BLaER1 treated with 17β-estradiol and CSF1 and Interleukin-3, amounts not matched to agents 10 nM and 100 nM (cell line): Measurements from ENCODE around the gene FAM53A.
A peak's percentile ranks its signal among the peaks of the same experiment; 100 is the strongest.

Experiments used
- H3K27ac ChIP-seq, 11 experiments: shearing (Covaris generic); formaldehyde crosslinking; 2 replicates each; pipeline ENCODE4 v1.8.1; 2022
- H3K27me3 ChIP-seq, 11 experiments: shearing (Covaris generic); formaldehyde crosslinking; 2 replicates each; pipeline ENCODE4 v1.8.1; 2022
- H3K36me3 ChIP-seq, 11 experiments: shearing (Covaris generic); formaldehyde crosslinking; 2 replicates each; pipeline ENCODE4 v1.8.1; 2022
- H3K4me1 ChIP-seq, 10 experiments: shearing (Covaris generic); formaldehyde crosslinking; 2 replicates each; pipeline ENCODE4 v1.8.1; 2022
- H3K4me2 ChIP-seq, 11 experiments: shearing (Covaris generic); formaldehyde crosslinking; 2 replicates each; pipeline ENCODE4 v1.8.1; 2022
- H3K4me3 ChIP-seq, 10 experiments: shearing (Covaris generic); formaldehyde crosslinking; 2 replicates each; pipeline ENCODE4 v1.8.1; 2022
- H3K9ac ChIP-seq, 11 experiments: shearing (Covaris generic); formaldehyde crosslinking; 2 replicates each; pipeline ENCODE4 v1.8.1; 2022
- H3K9me3 ChIP-seq, 11 experiments: shearing (Covaris generic); formaldehyde crosslinking; replicated peaks in 1 of 11; 2 replicates each; pipeline ENCODE4 v1.8.1; 2022
- H4K20me1 ChIP-seq, 11 experiments: shearing (Covaris generic); formaldehyde crosslinking; 2 replicates each; pipeline ENCODE4 v1.8.1; 2022
- Cebpa-rat ChIP-seq, 11 experiments: shearing (Covaris generic); IDR thresholded peaks; 2 replicates each; pipeline ENCODE4 v1.8.1; 2022

FAM53A gene

DNA sequence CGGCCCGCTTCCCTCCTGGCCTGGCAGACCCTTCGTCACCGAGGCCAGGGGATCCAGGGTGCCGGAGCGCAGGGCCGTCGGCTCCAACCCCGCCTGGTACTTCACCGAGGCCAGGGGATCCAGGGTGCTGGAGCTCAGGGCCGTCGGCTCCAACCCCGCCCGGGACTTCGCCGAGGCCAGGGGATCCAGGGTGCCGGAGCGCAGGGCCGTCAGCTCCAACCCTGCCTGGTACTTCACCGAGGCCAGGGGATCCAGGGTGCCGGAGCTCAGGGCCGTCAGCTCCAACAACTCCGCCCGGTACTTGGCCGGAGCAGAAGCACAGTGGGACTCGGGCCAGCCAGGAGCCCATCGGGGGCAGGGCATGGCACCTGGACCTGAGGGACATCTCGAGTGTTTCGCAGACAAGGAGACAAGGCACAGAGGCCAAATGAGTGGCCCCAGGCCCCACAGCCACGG lies 85.1 kb downstream of the FAM53A start:
- Histone ChIP-seq H3K4me1 (peaks cover 36 to 94% (median 85%) of the 10 kb centered on the region in 10 experiments), H3K9me3 (no peaks in the 10 kb centered on the region), H4K20me1 (no peaks in the 10 kb centered on the region; a peak in 1 of 22 replicates), H3K4me3 (peak overlapping the region in 1 of 10 experiments; percentile 12; a peak in 1 of 20 replicates), H3K36me3 (no peaks in the 10 kb centered on the region), H3K27ac (peak overlapping the region in 7 of 11 experiments; percentile 16 to 79 (median 63); a peak in 9 of 22 replicates), H3K27me3 (no peaks in the 10 kb centered on the region), H3K4me2 (peak overlapping the region in 10 of 11 experiments; percentile 41 to 92 (median 78); a peak in 19 of 22 replicates), H3K9ac (peak overlapping the region in 6 of 11 experiments; percentile 13 to 69 (median 40); a peak in 7 of 22 replicates)
- no peak for TF ChIP-seq Cebpa-rat (IDR thresholded peaks at IDR 0.05)

DNA sequence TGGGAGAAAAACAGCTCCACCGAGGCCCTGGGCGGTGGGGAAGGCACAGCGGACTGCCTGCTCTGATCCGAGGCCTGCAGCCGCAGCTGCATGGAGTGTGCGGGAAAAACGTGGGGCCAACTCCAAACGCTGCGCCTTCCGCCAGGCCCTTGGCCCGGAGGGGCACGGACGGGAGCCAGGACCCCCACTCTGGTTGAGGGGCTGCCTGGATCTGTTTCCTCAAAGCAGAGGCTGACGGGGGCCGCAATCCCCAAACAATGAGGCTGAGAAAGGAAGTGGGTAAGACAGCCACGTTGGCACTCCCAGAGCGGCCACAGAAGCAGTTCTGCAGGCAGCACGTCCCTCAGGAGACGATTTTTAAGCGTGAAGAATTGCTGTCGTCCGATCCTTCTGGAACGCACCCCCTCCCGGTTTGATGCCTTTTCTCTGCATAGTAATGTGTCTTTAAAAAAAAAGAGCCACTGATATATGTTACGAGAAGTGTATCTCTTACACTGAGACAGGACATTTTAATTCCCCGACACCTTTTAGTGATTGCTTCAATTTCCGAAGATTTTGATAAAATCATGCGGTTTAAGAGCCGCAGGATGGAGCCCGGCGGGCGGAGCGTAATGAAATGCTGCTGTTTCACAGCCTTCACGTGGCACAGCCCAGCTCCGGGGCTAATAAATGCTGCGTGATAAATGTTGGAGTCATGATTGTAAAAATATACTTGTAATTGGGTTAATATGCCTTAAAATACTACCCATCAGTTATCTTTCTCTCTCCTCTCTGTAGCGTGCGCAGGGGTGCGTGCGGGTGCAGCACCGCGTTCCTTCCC lies 85.7 kb downstream of the FAM53A start:
- H3K27me3 ChIP-seq, result no peaks in the 10 kb centered on the region
- H4K20me1 ChIP-seq, result no peaks in the 10 kb centered on the region; a peak in 1 of 22 replicates
- H3K9ac ChIP-seq, result peak overlapping the region in 9 of 11 experiments; percentile 28 to 72 (median 53); a peak in 16 of 22 replicates
- no peaks in the 10 kb centered on the region for H3K36me3 ChIP-seq
- peak overlapping the region; percentile 41 to 92 (median 78); a peak in 20 of 22 replicates for H3K4me2 ChIP-seq
- H3K4me3 ChIP-seq, result no peak overlapping the region
- no peak for TF ChIP-seq Cebpa-rat (IDR thresholded peaks at IDR 0.05)
- H3K27ac ChIP-seq, result peak overlapping the region in 9 of 11 experiments; percentile 30 to 79 (median 67); a peak in 17 of 22 replicates
- 0 out of 22 replicates have a peak, but pooled peaks cover 0 to under 1% (median 0%) of the 10 kb centered on the region in 11 experiments for H3K9me3 ChIP-seq
- H3K4me1 ChIP-seq, result peaks cover 30 to 92% (median 80%) of the 10 kb centered on the region in 10 experiments

DNA sequence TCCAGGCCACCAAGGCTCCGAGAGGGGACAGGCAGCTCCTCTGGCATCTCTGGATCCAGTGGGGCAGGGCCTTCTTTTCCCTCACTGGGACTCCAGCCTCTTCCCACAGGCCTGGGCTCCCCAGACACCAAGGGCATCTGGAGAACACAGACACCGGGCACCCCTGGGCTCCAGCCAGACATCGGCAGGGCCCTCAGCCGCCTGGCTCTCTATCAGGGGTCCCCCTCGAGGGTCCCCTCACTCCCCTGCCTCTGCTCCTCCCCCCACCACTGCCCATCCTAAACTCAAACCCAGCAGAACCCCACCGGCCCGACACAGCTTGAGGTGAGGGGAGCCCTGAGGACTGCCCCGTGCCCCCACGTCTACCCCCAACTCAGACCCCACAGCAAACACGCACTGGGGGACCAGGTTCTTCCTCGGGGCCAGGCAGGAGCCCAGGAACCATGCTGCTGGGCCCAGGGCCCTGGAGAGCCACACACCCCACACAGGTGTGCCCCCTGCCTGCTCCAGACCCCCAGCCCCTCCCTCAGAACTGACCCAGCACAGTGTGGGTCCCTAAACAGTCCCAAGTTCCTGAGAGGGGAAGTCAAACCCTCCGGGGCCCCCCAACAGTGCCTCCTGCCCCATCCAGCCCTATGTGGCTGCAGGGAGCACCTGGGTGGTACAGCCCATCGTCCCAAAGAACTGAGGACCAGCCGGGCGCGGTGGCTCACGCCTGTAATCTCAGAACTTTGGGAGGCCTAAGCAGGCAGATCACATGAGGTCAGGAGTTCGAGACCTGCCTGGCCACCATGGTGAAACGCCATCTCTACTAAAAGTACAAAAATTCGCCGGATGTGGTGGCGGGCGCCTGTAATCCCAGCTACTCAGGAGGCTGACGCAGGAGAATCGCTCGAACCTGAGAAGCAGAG lies 86.8 kb downstream of the FAM53A start:
- TF ChIP-seq Cebpa-rat (IDR thresholded peaks at IDR 0.05), result no peak
- Histone ChIP-seq H3K4me2 (peak overlapping the region in 9 of 11 experiments; percentile 56 to 92 (median 79); a peak in 15 of 22 replicates), H3K4me1 (peaks cover 29 to 80% (median 69%) of the 10 kb centered on the region in 10 experiments)

DNA sequence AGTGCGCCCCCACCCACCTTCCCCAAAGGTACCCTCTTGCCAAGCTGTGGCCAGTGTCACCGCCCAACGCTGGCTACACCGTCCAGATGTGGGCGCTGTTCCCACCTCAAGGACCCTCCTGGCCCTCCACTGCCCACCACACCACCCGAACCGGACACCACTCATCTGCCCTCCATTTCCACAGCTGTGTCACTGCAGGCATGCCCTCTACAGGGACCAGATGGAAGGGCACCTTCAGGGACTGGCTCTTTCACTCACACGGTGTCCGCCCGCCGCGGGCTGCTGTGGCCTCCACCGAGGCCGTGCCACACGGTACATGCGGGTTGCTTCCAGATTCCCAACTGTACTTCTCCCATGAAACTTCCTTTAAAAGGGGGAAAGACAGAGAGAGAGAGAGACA lies 87.7 kb downstream of the FAM53A start:
- peaks cover 29 to 74% (median 65%) of the 10 kb centered on the region in 10 experiments for H3K4me1 ChIP-seq
- peaks cover 0 to 6% (median 2%) of the 10 kb centered on the region in 11 experiments; a peak in 6 of 22 replicates for H3K36me3 ChIP-seq
- peaks cover 12 to 21% (median 18%) of the 10 kb centered on the region in 11 experiments for H3K9me3 ChIP-seq
- H3K4me3 ChIP-seq, result no peak overlapping the region
- no peak overlapping the region for H3K27ac ChIP-seq
- H3K4me2 ChIP-seq, result 0 out of 22 replicates have a peak overlapping the region, but pooled peaks of 1 of the 11 experiments have one; percentile 79
- TF ChIP-seq Cebpa-rat (IDR thresholded peaks at IDR 0.05), result no peak
- no peaks in the 10 kb centered on the region for H3K27me3 ChIP-seq
- H4K20me1 ChIP-seq, result no peaks in the 10 kb centered on the region
- H3K9ac ChIP-seq, result no peak overlapping the region

More for the DNA sequence above, 86.8 kb downstream of the FAM53A start:
- Histone ChIP-seq H3K9me3 (peaks cover 3 to 12% (median 9%) of the 10 kb centered on the region in 11 experiments; a peak in 20 of 22 replicates), H3K36me3 (no peaks in the 10 kb centered on the region; a peak in 1 of 22 replicates), H3K9ac (peak overlapping the region in 4 of 11 experiments; percentile 48 to 72 (median 70); a peak in 9 of 22 replicates), H3K27me3 (no peaks in the 10 kb centered on the region), H3K27ac (peak overlapping the region in 7 of 11 experiments; percentile 56 to 79 (median 67); a peak in 9 of 22 replicates), H4K20me1 (no peaks in the 10 kb centered on the region), H3K4me3 (no peak overlapping the region)

DNA sequence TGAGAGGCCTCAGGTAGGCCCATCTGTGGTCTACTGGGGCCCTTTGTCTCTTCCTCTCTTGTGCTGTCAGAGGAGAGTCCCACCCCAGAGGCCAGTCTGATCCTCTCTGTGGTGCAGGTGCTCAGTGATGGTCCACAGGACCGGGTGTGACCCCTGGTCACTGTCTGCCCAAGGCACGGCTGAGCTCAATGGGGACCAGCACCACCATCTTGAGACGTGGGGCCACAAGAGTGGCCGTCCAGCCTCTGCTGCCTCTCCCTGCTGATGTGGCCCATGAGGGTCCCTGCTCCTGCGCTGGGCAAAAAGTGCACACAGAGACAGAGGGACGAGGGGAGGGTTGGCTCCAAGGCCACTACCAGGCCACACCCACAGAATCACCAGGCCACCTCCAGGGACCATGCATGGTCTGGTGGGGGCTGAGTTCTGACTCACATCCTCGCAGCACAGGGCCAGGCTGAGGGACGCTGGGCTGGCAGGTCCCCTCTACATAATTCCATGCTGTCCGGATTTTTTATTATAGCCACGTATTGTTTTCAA lies 88.3 kb downstream of the FAM53A start:
- no peaks in the 10 kb centered on the region for H3K27me3 ChIP-seq
- no peak overlapping the region for H3K4me3 ChIP-seq
- H3K9ac ChIP-seq, result 0 out of 22 replicates have a peak overlapping the region, but pooled peaks of 2 of the 11 experiments have one; percentile 19 to 29
- H3K9me3 ChIP-seq, result peaks cover 17 to 27% (median 24%) of the 10 kb centered on the region in 11 experiments
- no peaks in the 10 kb centered on the region for H4K20me1 ChIP-seq
- TF ChIP-seq Cebpa-rat (IDR thresholded peaks at IDR 0.05), result no peak
- peaks cover 29 to 69% (median 59%) of the 10 kb centered on the region in 10 experiments for H3K4me1 ChIP-seq
- peaks cover 0 to 10% (median 4%) of the 10 kb centered on the region in 11 experiments; a peak in 6 of 22 replicates for H3K36me3 ChIP-seq
- peak overlapping the region in 9 of 11 experiments; percentile 16 to 72 (median 62); a peak in 15 of 22 replicates for H3K4me2 ChIP-seq
- H3K27ac ChIP-seq, result peak overlapping the region in 4 of 11 experiments; percentile 13 to 43 (median 32); a peak in 2 of 22 replicates

DNA sequence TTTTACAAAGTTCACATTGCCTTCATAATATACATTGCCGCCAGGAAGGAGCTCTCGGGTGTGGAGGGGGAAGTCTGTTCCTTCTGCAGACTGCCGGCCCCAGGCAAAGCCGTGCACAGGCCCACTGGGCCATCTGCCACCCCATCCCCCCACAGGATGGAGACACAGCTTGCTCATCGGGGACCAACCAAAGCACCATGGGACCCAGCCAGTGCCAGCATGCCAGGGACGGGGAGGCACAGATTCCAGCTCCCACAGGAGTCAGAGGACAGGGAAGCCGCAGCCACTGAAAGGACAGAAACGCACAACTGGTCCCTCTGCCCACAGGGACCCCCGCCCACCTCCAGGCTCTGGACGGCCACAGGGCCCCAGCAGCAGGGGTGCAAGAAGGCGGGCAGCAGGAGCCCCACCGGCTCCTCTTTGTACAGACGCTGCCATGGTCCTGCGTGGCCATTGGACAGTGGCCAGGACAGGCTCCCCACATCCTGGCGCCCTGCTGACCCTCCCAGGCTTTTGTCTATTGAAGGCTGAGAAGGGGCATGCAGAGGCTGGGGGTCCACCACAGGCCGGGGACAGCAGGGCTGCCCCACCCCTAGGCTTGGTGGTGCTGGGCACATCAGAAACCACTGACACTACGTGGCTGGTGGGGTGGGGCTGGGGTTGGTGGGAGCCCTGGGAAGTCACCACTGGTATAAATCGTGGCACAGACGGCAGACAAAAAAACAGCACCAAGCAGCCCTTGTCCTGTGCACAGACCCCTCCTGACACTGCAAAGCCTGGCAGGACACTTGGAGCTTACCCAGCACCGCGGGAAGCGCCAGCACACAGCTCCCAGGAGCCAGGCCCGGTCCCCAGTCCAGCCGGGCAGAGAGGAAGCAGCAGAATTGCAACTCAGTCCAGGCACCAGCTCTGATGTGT lies 89.0 kb downstream of the FAM53A start:
- Histone ChIP-seq H3K4me3 (no peak overlapping the region), H3K9me3 (peaks cover 22 to 32% (median 29%) of the 10 kb centered on the region in 11 experiments), H3K4me2 (peak overlapping the region; percentile 11 to 72 (median 62); a peak in 20 of 22 replicates), H4K20me1 (no peaks in the 10 kb centered on the region), H3K27me3 (no peaks in the 10 kb centered on the region), H3K4me1 (peaks cover 28 to 62% (median 52%) of the 10 kb centered on the region in 10 experiments), H3K27ac (peak overlapping the region in 7 of 11 experiments; percentile 13 to 44 (median 34); a peak in 7 of 22 replicates), H3K9ac (0 out of 22 replicates have a peak overlapping the region, but pooled peaks of 3 of the 11 experiments have one; percentile 19 to 37 (median 29)), H3K36me3 (peaks cover 0 to 12% (median 4%) of the 10 kb centered on the region in 11 experiments; a peak in 6 of 22 replicates)
- TF ChIP-seq Cebpa-rat (IDR thresholded peaks at IDR 0.05), result no peak

DNA sequence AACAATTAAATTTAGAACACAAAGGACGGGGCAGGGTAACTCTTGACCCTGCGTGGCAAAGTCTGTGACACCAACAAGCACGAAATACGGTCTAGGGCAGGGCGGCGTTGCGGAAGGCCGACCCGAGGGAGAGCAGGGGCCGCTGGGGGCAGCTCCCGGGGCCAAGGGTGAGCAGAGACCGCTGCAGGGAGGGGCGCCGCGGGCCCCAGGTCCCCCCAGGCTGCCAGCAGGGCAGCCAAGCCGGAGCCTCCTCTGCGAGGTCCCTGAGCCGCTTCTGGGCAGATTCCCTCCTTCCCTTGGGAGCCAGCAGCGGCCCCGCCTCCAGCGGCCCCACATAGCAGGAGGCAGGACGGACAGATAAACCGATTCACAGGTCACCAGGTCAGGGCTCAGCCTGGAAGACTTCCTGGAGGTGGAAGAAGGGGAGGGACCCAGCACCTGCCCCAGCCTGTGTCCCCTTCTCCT lies 90.2 kb downstream of the FAM53A start:
- TF ChIP-seq Cebpa-rat (IDR thresholded peaks at IDR 0.05), result no peak
- Histone ChIP-seq H3K9me3 (peaks cover 35 to 43% (median 40%) of the 10 kb centered on the region in 11 experiments), H3K9ac (no peak overlapping the region), H4K20me1 (no peaks in the 10 kb centered on the region), H3K36me3 (peaks cover 0 to 13% (median 4%) of the 10 kb centered on the region in 11 experiments; a peak in 6 of 22 replicates), H3K4me1 (peaks cover 15 to 50% (median 40%) of the 10 kb centered on the region in 10 experiments), H3K27ac (no peak overlapping the region), H3K4me2 (peak overlapping the region in 1 of 11 experiments; percentile 72; a peak in 1 of 22 replicates), H3K27me3 (no peaks in the 10 kb centered on the region), H3K4me3 (no peak overlapping the region)
